Stomach smooth muscle (tissue), 2 donors: ENCODE results near the gene AKT2.
A peak's percentile ranks its signal among the peaks of the same experiment; 100 is the strongest.
"Not testable (repeated sequence)": the region's sequence is repeated elsewhere in the genome, so short reads cannot be mapped to it uniquely, and the experiment has no call there.

ENCODE experiments used
- H3K27ac ChIP-seq: one replicate; pipeline ENCODE4 v1.7.0; 2013; ENCODE audit warnings: mild to moderate bottlenecking, low read length, inconsistent platforms
- H3K27me3 ChIP-seq, 2 donors: one replicate each; pipeline ENCODE4 v1.7.0; 2013; ENCODE audit warnings: low read length in 2 of 2; ENCODE audit not compliant: insufficient read depth in 2 of 2, control insufficient read depth in 1 of 2
- H3K36me3 ChIP-seq, 2 donors: one replicate each; pipeline ENCODE4 v1.7.0; 2013; ENCODE audit warnings: low read length in 2 of 2; ENCODE audit not compliant: control insufficient read depth in 2 of 2, insufficient read depth in 2 of 2
- H3K4me1 ChIP-seq: one replicate; pipeline ENCODE4 v1.7.0; 2013; ENCODE audit warnings: low read length; ENCODE audit not compliant: control insufficient read depth, insufficient read depth
- H3K4me3 ChIP-seq, 2 donors: one replicate each; pipeline ENCODE4 v1.7.0; 2013; ENCODE audit warnings: low read length in 2 of 2
- H3K9ac ChIP-seq, 2 donors: one replicate each; pipeline ENCODE4 v1.7.0; 2013; ENCODE audit warnings: low read length in 2 of 2, mild to moderate bottlenecking in 1 of 2
- H3K9me3 ChIP-seq, 2 donors: one replicate each; pipeline ENCODE4 v1.7.0; 2013; ENCODE audit warnings: low read length in 2 of 2; ENCODE audit not compliant: control insufficient read depth in 2 of 2
- donor health status: healthy.
- donor health status: Pancreatic carcinoma.

Gene AKT2

GRCh38 chr19:40228863-40229262 lies 56.3 kb downstream of the AKT2 start:
- Histone ChIP-seq H3K9me3 (no peaks in the 10 kb centered on the region), H3K27me3 (peaks cover 25 to 30% of the 10 kb centered on the region in 2 donors), H3K4me3 (no peak overlapping the region), H3K36me3 (no peaks in the 10 kb centered on the region), H3K4me1 (peaks cover 16% of the 10 kb centered on the region), H3K9ac (no peak overlapping the region), H3K27ac (no peak overlapping the region)

GRCh38 chr19:40228346-40228745 lies 56.8 kb downstream of the AKT2 start:
- Histone ChIP-seq H3K27ac (no peak overlapping the region), H3K4me1 (peaks cover 17% of the 10 kb centered on the region), H3K36me3 (no peaks in the 10 kb centered on the region), H3K27me3 (peaks cover 30 to 34% of the 10 kb centered on the region in 2 donors), H3K9me3 (no peaks in the 10 kb centered on the region), H3K4me3 (no peak overlapping the region), H3K9ac (no peak overlapping the region)

GRCh38 chr19:40225440-40226305 lies 59.5 kb downstream of the AKT2 start:
- Histone ChIP-seq H3K27me3 (peaks cover 34 to 43% of the 10 kb centered on the region in 2 donors), H3K4me1 (peaks cover 15% of the 10 kb centered on the region), H3K9me3 (no peaks in the 10 kb centered on the region), H3K36me3 (no peaks in the 10 kb centered on the region), H3K9ac (peak overlapping the region; percentile 29 to 32), H3K27ac (no peak overlapping the region), H3K4me3 (peak overlapping the region; percentile 48 to 69)

GRCh38 chr19:40224342-40225150 lies 60.6 kb downstream of the AKT2 start:
- no peak overlapping the region for H3K27ac ChIP-seq
- H3K9me3 ChIP-seq = no peaks in the 10 kb centered on the region
- peaks cover 15% of the 10 kb centered on the region for H3K4me1 ChIP-seq
- H3K36me3 ChIP-seq = no peaks in the 10 kb centered on the region
- H3K9ac ChIP-seq = no peak overlapping the region
- H3K4me3 ChIP-seq = no peak overlapping the region
- H3K27me3 ChIP-seq = peaks cover 43 to 50% of the 10 kb centered on the region in 2 donors

- Histone ChIP-seq H3K9me3 (no peaks in the 10 kb centered on the region), H3K9ac (no peak overlapping the region), H3K36me3 (no peaks in the 10 kb centered on the region), H3K27me3 (peaks cover 52 to 59% of the 10 kb centered on the region in 2 donors), H3K4me3 (no peak overlapping the region), H3K4me1 (peaks cover 15% of the 10 kb centered on the region), H3K27ac (no peak overlapping the region)
Observed at GRCh38 chr19:40223135-40223822, 61.9 kb downstream of the AKT2 start.

GRCh38 chr19:40221858-40222619 lies 63.1 kb downstream of the AKT2 start:
- H3K4me1 ChIP-seq = peaks cover 17% of the 10 kb centered on the region
- no peak overlapping the region for H3K27ac ChIP-seq
- H3K9me3 ChIP-seq = no peaks in the 10 kb centered on the region
- no peak overlapping the region for H3K4me3 ChIP-seq
- no peak overlapping the region for H3K9ac ChIP-seq
- H3K27me3 ChIP-seq = peaks cover 59 to 72% of the 10 kb centered on the region in 2 donors
- H3K36me3 ChIP-seq = no peaks in the 10 kb centered on the region

- H3K36me3 ChIP-seq = no peaks in the 10 kb centered on the region
- no peak overlapping the region for H3K4me3 ChIP-seq
- peaks cover 59 to 72% of the 10 kb centered on the region in 2 donors for H3K27me3 ChIP-seq
- no peaks in the 10 kb centered on the region for H3K9me3 ChIP-seq
- H3K27ac ChIP-seq = no peak overlapping the region
- H3K9ac ChIP-seq = no peak overlapping the region
- H3K4me1 ChIP-seq = peaks cover 8% of the 10 kb centered on the region
Observed at GRCh38 chr19:40220674-40221073, 64.5 kb downstream of the AKT2 start.

- no peak overlapping the region for H3K9ac ChIP-seq
- peaks cover 54 to 65% of the 10 kb centered on the region in 2 donors for H3K27me3 ChIP-seq
- no peaks in the 10 kb centered on the region for H3K9me3 ChIP-seq
- H3K27ac ChIP-seq = no peak overlapping the region
- H3K4me1 ChIP-seq = peaks cover 7% of the 10 kb centered on the region
- no peak overlapping the region for H3K4me3 ChIP-seq
- H3K36me3 ChIP-seq = no peaks in the 10 kb centered on the region
Observed at GRCh38 chr19:40219721-40220276, 65.3 kb downstream of the AKT2 start.

- peaks cover 46 to 57% of the 10 kb centered on the region in 2 donors for H3K27me3 ChIP-seq
- H3K4me3 ChIP-seq, H3K27ac ChIP-seq, H3K4me1 ChIP-seq, H3K36me3 ChIP-seq, H3K9ac ChIP-seq, H3K9me3 ChIP-seq: not testable (repeated sequence)
Observed at GRCh38 chr19:40219029-40219428, 66.1 kb downstream of the AKT2 start.
